Ovary (tissue), 3 donors: Measurements from ENCODE around the gene ABCC1.

Experiments
- CTCF ChIP-seq, 3 donors: fragments of 450-650 bp in 2 of 3; fragments of 200-600 bp in 1 of 3; IDR thresholded peaks; one replicate each; pipeline versions ENCODE4 v1.5.1 to v1.8.0; 2016 to 2022; ENCODE audit warnings: antibody characterized with exemption in 3 of 3, mild to moderate bottlenecking in 1 of 3
- EP300 ChIP-seq: sonication (generic); formaldehyde crosslinking; IDR thresholded peaks from one replicate; pipeline ENCODE4 v1.6.1; 2017; ENCODE audit warnings: antibody characterized with exemption
- POLR2A ChIP-seq: fragments of 450-650 bp; IDR thresholded peaks from one replicate; pipeline ENCODE4 v1.6.1; 2017; ENCODE audit warnings: antibody characterized with exemption, mild to moderate bottlenecking, moderate library complexity
- donor health status: DM: no; HTN: no; CAD: no.

DNA sequence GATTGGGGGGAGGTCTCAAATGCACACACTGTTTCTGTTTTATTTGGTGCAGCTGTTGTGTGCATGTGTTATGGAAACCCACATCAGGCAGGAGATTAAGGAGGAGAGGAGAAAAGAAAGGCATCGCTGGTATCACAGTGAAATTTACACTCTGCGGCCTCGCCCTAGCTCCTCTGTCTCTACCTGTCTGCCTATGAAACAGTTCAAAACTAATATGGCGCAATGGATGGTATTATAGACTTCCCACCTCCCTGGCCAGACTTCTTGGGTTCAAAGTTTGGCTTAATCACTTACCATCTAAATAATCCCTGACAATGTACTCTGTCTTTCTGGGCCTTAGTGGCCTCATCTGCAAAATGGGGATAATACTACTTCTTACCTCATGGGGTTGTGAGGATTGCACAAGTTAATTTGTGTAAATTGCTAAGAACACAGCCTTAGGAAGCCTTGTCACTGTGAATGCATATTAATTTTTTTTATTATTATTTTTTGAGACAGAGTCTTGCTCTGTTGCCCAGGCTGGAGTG, 1.4 kb upstream of the ABCC1 start:
- TF ChIP-seq POLR2A = no peak
- no peak for TF ChIP-seq EP300
- no peak for TF ChIP-seq CTCF (IDR thresholded peaks at IDR 0.05)
